Duodenal mucosa (tissue), 2 donors: ENCODE measurements around the gene COL8A1.

Experiments used
- H3K27ac ChIP-seq: one replicate; pipeline ENCODE4 v1.7.0; 2013; ENCODE audit warnings: low read depth, low read length
- H3K27me3 ChIP-seq, 2 donors: one replicate each; pipeline ENCODE4 v1.7.0; 2013; ENCODE audit warnings: low read length in 2 of 2, control low read depth in 1 of 2; ENCODE audit not compliant: insufficient read depth in 2 of 2, control insufficient read depth in 1 of 2
- H3K36me3 ChIP-seq, 2 donors: one replicate each; pipeline ENCODE4 v1.7.0; 2013; ENCODE audit warnings: low read length in 2 of 2, control low read depth in 1 of 2; ENCODE audit not compliant: insufficient read depth in 2 of 2, control insufficient read depth in 1 of 2
- H3K4me1 ChIP-seq, 2 donors: one replicate each; pipeline ENCODE4 v1.7.0; 2013; ENCODE audit warnings: low read length in 2 of 2, control low read depth in 1 of 2; ENCODE audit not compliant: insufficient read depth in 2 of 2, control insufficient read depth in 1 of 2
- H3K4me3 ChIP-seq, 2 donors: one replicate each; pipeline ENCODE4 v1.7.0; 2013; ENCODE audit warnings: low read length in 2 of 2, low read depth in 1 of 2
- H3K9ac ChIP-seq, 2 donors: one replicate each; pipeline ENCODE4 v1.7.0; 2013; ENCODE audit warnings: low read length in 2 of 2, low read depth in 1 of 2
- H3K9me3 ChIP-seq, 2 donors: one replicate each; pipeline ENCODE4 v1.7.0; 2013; ENCODE audit warnings: low read length in 2 of 2, control low read depth in 1 of 2; ENCODE audit not compliant: control insufficient read depth in 1 of 2

Gene COL8A1

DNA sequence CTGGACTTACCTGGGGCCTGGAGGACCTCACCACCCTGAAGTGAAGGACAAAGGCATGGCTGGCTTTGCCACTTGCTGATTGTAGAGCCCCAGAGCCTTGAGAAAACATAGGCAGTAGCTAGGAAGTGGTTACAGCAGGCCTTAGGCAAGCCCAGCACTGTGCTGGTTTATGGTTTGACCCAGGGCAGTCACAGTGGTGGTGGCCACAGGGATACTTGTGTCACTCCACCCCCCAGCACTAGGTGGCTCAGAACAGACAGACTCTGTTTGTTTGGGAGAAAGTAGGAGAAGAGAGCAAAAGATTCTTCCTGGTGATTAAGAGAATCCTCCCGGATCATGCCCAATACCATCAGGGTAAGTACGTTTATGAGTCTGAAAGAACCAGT, 13.2 kb upstream of the COL8A1 start:
- H3K4me1 ChIP-seq, result no peaks in the 10 kb centered on the region
- no peak overlapping the region for H3K27ac ChIP-seq

DNA sequence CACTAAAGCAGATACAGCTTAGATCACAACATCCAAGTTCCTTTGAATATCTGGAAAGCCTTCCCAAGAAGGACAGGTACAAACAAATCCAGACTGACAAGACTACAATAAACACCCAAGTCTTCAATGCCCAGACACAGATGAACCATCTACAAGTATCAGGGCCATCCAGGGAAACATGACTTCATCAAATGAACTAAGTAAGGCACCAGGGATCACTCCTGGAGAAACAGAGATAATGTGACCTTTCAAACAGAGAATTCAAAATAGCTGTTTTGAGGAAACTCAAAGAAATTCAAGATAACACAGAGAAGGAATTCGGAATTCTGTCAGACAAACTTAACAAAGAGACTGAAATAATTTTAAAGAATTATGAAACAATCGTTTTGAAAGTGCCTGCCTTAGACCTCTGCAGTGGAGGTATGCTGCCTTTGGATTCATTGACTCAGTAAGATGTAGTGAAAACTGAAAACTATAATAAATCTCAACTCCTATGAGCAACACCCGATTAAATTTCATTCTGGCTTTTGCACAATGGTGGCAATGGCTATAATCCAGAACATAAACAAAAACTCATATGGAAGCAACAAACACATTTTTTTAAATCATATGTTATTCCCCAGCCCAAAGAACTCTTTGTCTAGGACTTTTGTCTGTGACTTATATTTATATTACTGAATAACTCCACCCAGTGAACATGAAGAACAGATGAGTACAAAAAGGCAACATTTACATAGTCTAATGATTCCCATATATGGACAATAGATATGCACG, 12.6 kb upstream of the COL8A1 start:
- H3K4me3 ChIP-seq, result no peak overlapping the region
- H3K36me3 ChIP-seq, result no peaks in the 10 kb centered on the region
- H3K9me3 ChIP-seq, result no peaks in the 10 kb centered on the region
- H3K9ac ChIP-seq, result no peak overlapping the region
- no peak overlapping the region for H3K27ac ChIP-seq
- no peaks in the 10 kb centered on the region for H3K27me3 ChIP-seq
- H3K4me1 ChIP-seq, result no peaks in the 10 kb centered on the region

More for the DNA sequence above, 13.2 kb upstream of the COL8A1 start:
- H3K4me3 ChIP-seq, result no peak overlapping the region
- H3K9ac ChIP-seq, result no peak overlapping the region
- no peaks in the 10 kb centered on the region for H3K27me3 ChIP-seq
- no peaks in the 10 kb centered on the region for H3K36me3 ChIP-seq
- no peaks in the 10 kb centered on the region for H3K9me3 ChIP-seq

DNA sequence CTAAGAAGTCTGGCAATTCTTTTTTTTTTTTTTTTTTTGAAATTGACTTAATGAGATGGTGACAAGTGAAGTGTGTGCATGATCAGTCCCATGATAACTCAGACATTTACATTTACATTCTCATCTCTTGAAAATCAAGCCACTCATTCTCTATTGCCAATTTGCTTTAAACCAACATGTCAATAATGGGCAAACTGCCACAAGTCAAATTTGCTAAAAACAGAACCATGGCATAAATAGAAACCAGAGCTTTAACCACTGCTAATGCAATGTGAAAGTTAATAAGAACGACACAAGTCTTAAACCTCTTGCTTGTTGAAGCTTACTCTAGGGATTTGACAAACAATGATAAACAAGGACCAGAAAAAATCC, 12.0 kb upstream of the COL8A1 start:
- no peaks in the 10 kb centered on the region for H3K4me1 ChIP-seq
- H3K27me3 ChIP-seq, result no peaks in the 10 kb centered on the region
- H3K36me3 ChIP-seq, result no peaks in the 10 kb centered on the region
- H3K9ac ChIP-seq, result no peak overlapping the region
- H3K27ac ChIP-seq, result no peak overlapping the region
- no peak overlapping the region for H3K4me3 ChIP-seq
- H3K9me3 ChIP-seq, result no peaks in the 10 kb centered on the region

DNA sequence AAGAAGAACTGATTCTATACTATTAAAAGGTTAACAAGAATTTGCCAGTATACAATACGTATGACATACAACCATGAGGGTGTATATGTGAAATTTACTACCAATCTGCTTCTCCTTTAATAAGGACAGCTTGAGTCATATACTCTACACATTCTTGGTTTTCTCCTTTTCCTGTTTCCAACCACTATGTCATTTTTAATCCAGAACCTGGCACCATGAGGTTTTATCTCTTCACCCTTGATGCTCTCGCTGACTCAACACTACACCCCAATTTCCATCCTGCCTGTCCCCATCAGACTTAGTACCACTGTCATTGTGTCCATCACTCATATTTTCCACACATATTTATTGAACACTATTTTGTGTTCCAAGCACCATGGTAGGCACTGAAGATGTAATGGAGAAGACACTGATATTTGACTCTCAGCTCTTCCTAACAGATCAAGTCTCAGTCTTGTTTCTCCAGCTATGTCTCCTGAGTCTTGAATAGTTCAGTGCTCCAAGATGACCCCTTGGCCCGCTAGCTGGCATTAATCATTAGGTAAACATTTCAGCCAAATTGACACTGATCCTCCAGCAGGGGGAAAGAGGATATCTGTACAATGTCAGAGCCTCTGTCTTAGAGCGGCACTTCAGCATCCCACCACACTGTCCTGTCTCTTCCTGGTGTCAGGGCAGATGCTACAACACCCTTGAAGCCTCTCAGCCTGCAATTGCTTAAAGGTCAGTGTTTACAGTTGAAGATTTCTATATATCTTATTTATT, 11.2 kb upstream of the COL8A1 start:
- Histone ChIP-seq H3K27me3 (no peaks in the 10 kb centered on the region), H3K27ac (no peak overlapping the region), H3K9me3 (no peaks in the 10 kb centered on the region), H3K4me3 (no peak overlapping the region), H3K4me1 (no peaks in the 10 kb centered on the region), H3K9ac (no peak overlapping the region), H3K36me3 (no peaks in the 10 kb centered on the region)

DNA sequence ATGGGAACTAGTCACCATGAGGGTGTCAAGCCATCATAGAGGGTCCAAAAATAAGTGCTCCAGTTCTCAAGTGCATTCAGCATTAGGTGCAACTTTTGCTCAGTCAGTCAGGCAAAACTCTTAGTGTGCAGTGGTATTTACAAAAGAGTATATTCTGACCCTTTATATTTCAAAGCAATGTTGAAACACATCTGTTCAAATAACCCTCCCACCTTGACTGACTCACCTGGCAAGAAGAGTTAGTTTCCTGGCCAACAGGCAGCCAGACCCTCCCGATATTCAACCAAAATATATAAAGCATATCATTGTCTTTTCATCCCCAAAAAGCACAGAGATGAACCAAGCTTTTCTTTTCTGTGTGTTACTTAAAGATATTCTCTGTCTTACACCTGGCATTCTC, 7.6 kb upstream of the COL8A1 start:
- Histone ChIP-seq H3K27ac (no peak overlapping the region), H3K27me3 (peaks cover 3 to 6% of the 10 kb centered on the region in 2 donors), H3K9me3 (no peaks in the 10 kb centered on the region), H3K4me3 (no peak overlapping the region), H3K4me1 (no peaks in the 10 kb centered on the region), H3K36me3 (no peaks in the 10 kb centered on the region), H3K9ac (no peak overlapping the region)

DNA sequence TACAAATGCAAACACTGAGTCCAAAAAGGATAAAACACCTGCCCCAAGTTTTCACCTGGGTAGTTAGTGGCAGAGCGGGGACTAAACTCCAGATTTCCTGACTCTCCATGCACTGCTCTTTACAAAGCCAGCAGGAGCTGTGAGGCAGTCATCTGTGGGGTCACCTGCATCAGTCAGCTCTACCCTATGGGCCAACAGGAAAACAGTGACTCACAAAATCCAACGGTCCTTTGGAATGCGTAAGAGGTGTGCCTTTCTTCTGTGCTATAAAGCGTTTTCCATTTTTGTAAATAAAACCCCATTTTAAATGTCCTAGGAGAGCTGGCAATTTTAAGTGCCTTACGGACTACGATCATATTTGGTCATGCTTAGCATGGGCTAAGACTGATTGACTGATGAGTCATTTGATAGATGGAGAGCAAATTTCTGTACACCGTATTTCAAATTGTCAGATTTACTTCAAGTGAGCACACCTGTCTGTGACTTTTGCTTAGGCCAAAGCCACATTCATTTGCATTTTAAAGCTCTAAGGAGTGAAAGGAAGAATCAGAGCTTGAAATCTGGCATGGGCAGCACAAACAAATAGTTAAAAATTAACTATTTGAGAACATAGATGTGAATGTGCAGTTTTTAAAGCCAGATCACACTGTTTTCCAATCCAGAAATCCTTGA, 4.4 kb upstream of the COL8A1 start:
- Histone ChIP-seq H3K4me1 (peaks cover 0 to 3% of the 10 kb centered on the region in 2 donors), H3K4me3 (no peak overlapping the region), H3K36me3 (no peaks in the 10 kb centered on the region), H3K27ac (no peak overlapping the region), H3K9me3 (no peaks in the 10 kb centered on the region), H3K9ac (no peak overlapping the region), H3K27me3 (peaks cover 12 to 31% of the 10 kb centered on the region in 2 donors)

DNA sequence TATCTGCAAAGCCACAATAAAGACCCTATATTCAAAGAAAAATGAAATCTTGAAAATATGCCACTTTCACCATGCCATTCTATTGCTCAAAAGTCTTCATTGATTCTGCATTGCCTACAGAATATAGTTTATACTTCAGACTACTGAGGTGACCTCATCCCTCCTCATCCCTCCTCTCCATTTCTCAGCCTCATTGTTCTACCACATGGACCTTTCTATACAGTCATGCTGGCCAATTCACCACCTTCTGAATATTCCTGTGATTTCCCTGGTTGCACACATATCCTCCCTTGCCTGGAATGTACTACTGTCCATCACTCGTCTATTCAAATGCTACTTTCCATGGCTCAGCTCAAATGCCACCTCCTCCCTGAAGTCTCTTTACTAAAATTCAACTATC, 3.5 kb upstream of the COL8A1 start:
- H3K4me1 ChIP-seq, result peaks cover 0 to 3% of the 10 kb centered on the region in 2 donors
- H3K36me3 ChIP-seq, result no peaks in the 10 kb centered on the region
- no peak overlapping the region for H3K9ac ChIP-seq
- H3K4me3 ChIP-seq, result no peak overlapping the region
- H3K27me3 ChIP-seq, result peaks cover 12 to 33% of the 10 kb centered on the region in 2 donors
- H3K9me3 ChIP-seq, result no peaks in the 10 kb centered on the region
- no peak overlapping the region for H3K27ac ChIP-seq

DNA sequence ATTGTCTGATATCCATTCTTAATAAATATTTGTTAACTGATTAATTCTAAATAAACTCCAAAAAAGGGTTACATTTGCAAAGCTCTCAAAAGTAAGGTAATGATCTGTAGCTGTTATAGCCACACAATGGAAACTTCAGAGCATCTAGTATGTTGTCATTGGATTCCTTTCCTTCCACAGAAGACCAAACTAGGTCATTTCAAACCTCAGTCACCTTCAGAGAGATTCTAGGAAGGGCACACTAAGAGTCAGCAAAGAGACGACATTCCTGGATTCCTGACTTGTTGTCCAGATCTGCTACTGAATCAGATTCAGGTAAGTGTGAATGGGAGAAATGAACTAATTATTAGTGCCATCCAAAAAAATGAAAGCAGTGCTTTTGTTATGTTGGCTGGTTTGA, 3.0 kb upstream of the COL8A1 start:
- no peak overlapping the region for H3K9ac ChIP-seq
- peaks cover 0 to 3% of the 10 kb centered on the region in 2 donors for H3K4me1 ChIP-seq
- H3K27me3 ChIP-seq, result peaks cover 12 to 33% of the 10 kb centered on the region in 2 donors
- H3K4me3 ChIP-seq, result no peak overlapping the region
- H3K36me3 ChIP-seq, result no peaks in the 10 kb centered on the region
- H3K27ac ChIP-seq, result no peak overlapping the region
- H3K9me3 ChIP-seq, result no peaks in the 10 kb centered on the region

DNA sequence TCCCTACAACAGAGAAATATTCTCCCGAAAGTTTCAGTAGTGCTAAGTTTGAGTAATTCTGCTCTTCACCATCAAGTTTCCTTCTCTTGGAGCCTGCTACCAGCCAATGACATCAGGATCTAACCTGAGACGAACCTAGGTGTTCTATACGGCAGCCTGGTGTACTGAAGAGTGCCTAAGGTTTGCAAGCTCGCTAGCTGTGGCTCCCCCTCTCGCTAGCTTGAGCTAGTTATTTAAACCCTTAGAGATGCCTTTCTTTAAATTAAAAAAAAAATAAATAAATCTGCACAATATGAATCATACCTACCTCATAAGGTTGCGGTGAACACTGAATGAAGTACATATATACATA, 1.4 kb upstream of the COL8A1 start:
- Histone ChIP-seq H3K4me3 (no peak overlapping the region), H3K4me1 (peaks cover 0 to 3% of the 10 kb centered on the region in 2 donors), H3K27ac (no peak overlapping the region), H3K27me3 (peaks cover 12 to 33% of the 10 kb centered on the region in 2 donors), H3K9ac (no peak overlapping the region), H3K36me3 (no peaks in the 10 kb centered on the region), H3K9me3 (no peaks in the 10 kb centered on the region)
